HCT116 (cell line): Measurements from ENCODE around the gene OPHN1. TPM values are rescaled to one million over a fixed set of nuclear protein-coding genes. Genes with fewer than 3 reads are reported as not detected.

Experiments used
- ATAC-seq: fragments of 200-7000 bp; cut with Tn5 transposase; 2 replicates; pipeline ENCODE4 v1.9.1; 2020; ENCODE audit warnings: mild to moderate bottlenecking, moderate library complexity
- BruUV-seq: library from RNA; stranded (reverse); fragments of 400-500 nt; replicated peaks from 2 replicates; lab custom pipeline; 2021; lab: Mats Ljungman, UMichigan
- CTCF ChIA-PET: fragments of 300-600 bp; sonication (Branson Sonifier 250); formaldehyde crosslinking; loops from one replicate; lab custom pipeline; 2021; ENCODE audit warnings: antibody characterized with exemption; lab: Charles Lee
- POLR2A ChIA-PET: fragments of 300-600, 350-600 bp; sonication (Branson Sonifier 250); formaldehyde crosslinking; loops from one replicate; lab custom pipeline; 2021; ENCODE audit warnings: antibody characterized with exemption; lab: Charles Lee
- RAD21 ChIA-PET, 2 experiments: fragments of 300-600 bp; sonication (Branson Sonifier 250); formaldehyde crosslinking; loops; one replicate each; lab custom pipeline; 2023; ENCODE audit warnings: low total read pairs in 2 of 2; ENCODE audit not compliant: uncharacterized antibody in 2 of 2, unreplicated experiment in 2 of 2, low non-redundant PET in 1 of 2; lab: Charles Lee
- DNase-seq: peaks from one replicate; pipeline ENCODE4 v3.0.0-alpha.2; 2010; ENCODE audit warnings: low read depth, low spot score
- H2AFZ ChIP-seq: fragments of 200-600 bp; shearing (Covaris generic), sonication (generic); 2 replicates; pipeline ENCODE4 v1.6.1; 2017; ENCODE audit warnings: low read depth, mixed run types, mixed read lengths, antibody characterized with exemption, low read length; ENCODE audit not compliant: poor library complexity, severe bottlenecking
- H3K27ac ChIP-seq: 2 replicates; pipeline ENCODE4 v1.5.1; 2012; ENCODE audit warnings: low read depth, low read length
- H3K27me3 ChIP-seq: fragments of 200-600 bp; sonication (generic); 2 replicates; pipeline ENCODE4 v1.6.1; 2016; ENCODE audit warnings: mixed run types, low read length, mixed read lengths; ENCODE audit not compliant: insufficient read depth
- H3K36me3 ChIP-seq, 2 experiments: fragments of 200-500 bp in 1 of 2; fragments of 200-600 bp in 1 of 2; sonication (Bioruptor generic) in 1 of 2; sonication (generic) in 1 of 2; 2 replicates each; pipeline versions ENCODE4 v1.5.1 to v1.6.1; 2014 to 2016; ENCODE audit warnings: low read length in 2 of 2, inconsistent platforms in 1 of 2, mixed read lengths in 1 of 2, mixed run types in 1 of 2; ENCODE audit not compliant: insufficient read depth in 2 of 2, control insufficient read depth in 1 of 2
- H3K4me1 ChIP-seq, 2 experiments: fragments of 200-600 bp in 1 of 2; sonication (generic) in 1 of 2; 2 replicates each; pipeline versions ENCODE4 v1.5.1 to v1.6.1; 2012 to 2017; ENCODE audit warnings: low read length in 2 of 2, inconsistent platforms in 1 of 2, mild to moderate bottlenecking in 1 of 2, mixed read lengths in 1 of 2, mixed run types in 1 of 2, moderate library complexity in 1 of 2; ENCODE audit not compliant: insufficient read depth in 2 of 2, control insufficient read depth in 1 of 2
- H3K4me2 ChIP-seq: fragments of 200-600 bp; sonication (generic); 2 replicates; pipeline ENCODE4 v1.6.1; 2017; ENCODE audit warnings: mixed run types, low read length, mixed read lengths
- H3K4me3 ChIP-seq, 2 experiments: fragments of 200-600 bp in 1 of 2; sonication (generic) in 1 of 2; replicated peaks in 1 of 2; 2 replicates each; pipeline ENCODE4 v1.5.1; 2011 to 2016; ENCODE audit warnings: low read length in 2 of 2, control low read depth in 1 of 2, low read depth in 1 of 2, mild to moderate bottlenecking in 1 of 2, mixed read lengths in 1 of 2, mixed run types in 1 of 2
- H3K79me2 ChIP-seq: fragments of 200-600 bp; sonication (generic); 2 replicates; pipeline ENCODE4 v1.6.1; 2017; ENCODE audit warnings: mild to moderate bottlenecking, mixed run types, low read length, moderate library complexity, mixed read lengths; ENCODE audit not compliant: insufficient read depth
- H3K9ac ChIP-seq: fragments of 200-600 bp; sonication (generic); 2 replicates; pipeline ENCODE4 v1.6.1; 2016; ENCODE audit warnings: low read length, mixed read lengths
- H3K9me2 ChIP-seq: fragments of 200-600 bp; sonication (generic), shearing (Covaris generic); 2 replicates; pipeline ENCODE4 v1.6.1; 2017; ENCODE audit warnings: mixed run types, mild to moderate bottlenecking, moderate library complexity; ENCODE audit not compliant: insufficient read depth
- H3K9me3 ChIP-seq, 2 experiments: fragments of 200-500 bp in 1 of 2; fragments of 200-600 bp in 1 of 2; sonication (Bioruptor generic) in 1 of 2; sonication (generic) in 1 of 2; 2 replicates each; pipeline ENCODE4 v1.6.1; 2014 to 2017; ENCODE audit warnings: low read length in 2 of 2, mixed read lengths in 2 of 2, inconsistent platforms in 1 of 2, low read depth in 1 of 2, mild to moderate bottlenecking in 1 of 2, mixed run types in 1 of 2, moderate library complexity in 1 of 2; ENCODE audit not compliant: control insufficient read depth in 1 of 2, insufficient read depth in 1 of 2
- H4K20me1 ChIP-seq: fragments of 200-600 bp; sonication (generic), shearing (Covaris generic); 2 replicates; pipeline ENCODE4 v1.6.1; 2017; ENCODE audit warnings: mixed run types, mild to moderate bottlenecking, moderate library complexity; ENCODE audit not compliant: insufficient read depth
- CBX3 ChIP-seq: IDR thresholded peaks from 2 replicates; pipeline ENCODE4 v1.6.1; 2012; ENCODE audit warnings: low read depth
- CEBPB ChIP-seq: IDR thresholded peaks from 2 replicates; pipeline ENCODE4 v1.6.1; 2012; ENCODE audit warnings: low read depth
- CTCF ChIP-seq, 3 experiments: fragments of 200-600 bp in 1 of 3; sonication (generic) in 1 of 3; IDR thresholded peaks in 2 of 3; conservative IDR thresholded peaks in 1 of 3; 2 replicates each; pipeline ENCODE4 v1.5.1; 2012 to 2017; ENCODE audit warnings: low read depth in 2 of 3, low read length in 2 of 3, antibody characterized with exemption in 1 of 3, borderline replicate concordance in 1 of 3, control low read depth in 1 of 3, mild to moderate bottlenecking in 1 of 3, mixed read lengths in 1 of 3, mixed run types in 1 of 3, moderate library complexity in 1 of 3; ENCODE audit not compliant: insufficient read depth in 1 of 3
- EGR1 ChIP-seq: IDR thresholded peaks from 2 replicates; pipeline ENCODE4 v1.6.1; 2012; ENCODE audit warnings: low read depth
- ELF1 ChIP-seq: IDR thresholded peaks from 2 replicates; pipeline ENCODE4 v1.6.1; 2012; ENCODE audit warnings: low read depth, borderline replicate concordance
- EZH2 ChIP-seq: fragments of 200-600 bp; sonication (generic); IDR thresholded peaks from 2 replicates; pipeline ENCODE4 v1.6.1; 2017; ENCODE audit warnings: antibody characterized with exemption, mixed run types
- FOSL1 ChIP-seq: IDR thresholded peaks from 2 replicates; pipeline ENCODE4 v1.6.1; 2012; ENCODE audit warnings: low read depth
- POLR2A ChIP-seq: IDR thresholded peaks from 2 replicates; pipeline ENCODE4 v1.7.0; 2011; ENCODE audit warnings: borderline replicate concordance; ENCODE audit not compliant: insufficient read depth, insufficient read length; ENCODE audit errors: extremely low read depth
- POLR2AphosphoS5 ChIP-seq: IDR thresholded peaks from 2 replicates; pipeline ENCODE4 v1.6.1; 2011; ENCODE audit warnings: mild to moderate bottlenecking, low read depth, low read length, moderate library complexity
- RAD21 ChIP-seq: IDR thresholded peaks from 2 replicates; pipeline ENCODE4 v1.6.1; 2012; ENCODE audit warnings: low read depth, mild to moderate bottlenecking
- REST ChIP-seq: IDR thresholded peaks from 2 replicates; pipeline ENCODE4 v1.6.1; 2012; ENCODE audit warnings: low read depth
- SIN3A ChIP-seq: IDR thresholded peaks from 2 replicates; pipeline ENCODE4 v1.6.1; 2012; ENCODE audit warnings: low read depth
- SP1 ChIP-seq: IDR thresholded peaks from 2 replicates; pipeline ENCODE4 v1.6.1; 2012; ENCODE audit warnings: low read depth
- TCF7L2 ChIP-seq: IDR thresholded peaks from 2 replicates; pipeline ENCODE4 v1.7.0; 2011; ENCODE audit warnings: borderline replicate concordance, inconsistent platforms; ENCODE audit not compliant: insufficient read depth, insufficient read length; ENCODE audit errors: extremely low read depth
- YY1 ChIP-seq: IDR thresholded peaks from 2 replicates; pipeline ENCODE4 v1.6.1; 2011; ENCODE audit warnings: low read length, low read depth, moderate library complexity, mild to moderate bottlenecking; ENCODE audit not compliant: insufficient replicate concordance; ENCODE audit errors: extremely low read depth
- ZBTB33 ChIP-seq: IDR thresholded peaks from 2 replicates; pipeline ENCODE4 v1.6.1; 2011; ENCODE audit warnings: mild to moderate bottlenecking, low read length, moderate library complexity; ENCODE audit not compliant: insufficient replicate concordance; ENCODE audit errors: extremely low read depth
- ZFX ChIP-seq: fragments of 450-650 bp; IDR thresholded peaks from 2 replicates; pipeline ENCODE4 v1.6.1; 2017
- intact Hi-C: fragments of 100-400 bp; cut with micrococcal nuclease; formaldehyde crosslinking; loops from 2 replicates; pipeline ENCODE4 v1.10.0; 2022
- total RNA-seq: library from RNA; stranded (reverse); gene quantifications from one replicate; pipeline ENCODE4 v1.2.1, GENCODE V29; 2021; ENCODE audit not compliant: unreplicated experiment

OPHN1 gene
- total RNA-seq, 1 experiment from 2014 or later: 2.9 TPM

- no peak overlapping the region for H3K4me2 ChIP-seq
Measured at GRCh38 chrX:68464796-68465195, 31.5 kb upstream of the OPHN1 start.

More at GRCh38 chrX:68464796-68465195, 31.5 kb upstream of the OPHN1 start:
- no peak overlapping the region for H3K9ac ChIP-seq
- H3K9me3 ChIP-seq: no peaks in the 10 kb centered on the region
- no peaks in the 10 kb centered on the region for H3K36me3 ChIP-seq
- no peaks in the 10 kb centered on the region for H3K27me3 ChIP-seq
- BruUV-seq: no TSS peak
- ATAC-seq: no peak
- H3K4me1 ChIP-seq: peaks cover 0 to 8% of the 10 kb centered on the region in 2 experiments; a peak in 2 of 4 replicates
- H3K4me3 ChIP-seq: no peak overlapping the region
- intact Hi-C loops: loop anchor here (5.0 kb wide), 1 partner anchor 267 kb away; no protein-coding TSS in a partner anchor
- no peaks in the 10 kb centered on the region for H4K20me1 ChIP-seq
- no peak for TF ChIP-seq RAD21
- no peak for TF ChIP-seq EGR1
- no peak for TF ChIP-seq POLR2AphosphoS5
- no peak for TF ChIP-seq SIN3A
- TF ChIP-seq TCF7L2: no peak
- TF ChIP-seq YY1: no peak
- TF ChIP-seq REST: no peak
- no peak for TF ChIP-seq CBX3
- no peak for TF ChIP-seq ELF1
- TF ChIP-seq POLR2A: no peak
- TF ChIP-seq CEBPB: no peak
- TF ChIP-seq EZH2: no peak
- TF ChIP-seq FOSL1: no peak
- TF ChIP-seq ZBTB33: no peak
- TF ChIP-seq ZFX: no peak
- no peak for TF ChIP-seq SP1
- TF ChIP-seq CTCF (IDR thresholded peaks at IDR 0.05 in 2 of 3, conservative IDR thresholded peaks at IDR 0.05 in 1 of 3; ENCODE audit: borderline replicate concordance in 1 of 3, insufficient read depth in 1 of 3, low read depth in 2 of 3, low read length in 2 of 3): no peak
- CTCF ChIA-PET: no interaction called here
- RAD21 ChIA-PET: no interaction called here
- DNase-seq: no peak
- H3K79me2 ChIP-seq: no peaks in the 10 kb centered on the region
- H2AFZ ChIP-seq: no peak overlapping the region
- no peaks in the 10 kb centered on the region for H3K9me2 ChIP-seq
- POLR2A ChIA-PET: no interaction called here
- no peak overlapping the region for H3K27ac ChIP-seq
